Measurements from ENCODE around the gene E2F4. TPM values are rescaled to one million over a fixed set of nuclear protein-coding genes. Genes with fewer than 3 reads are reported as not detected.

E2F4 gene
- total RNA-seq, 2 donors from 2014 or later = 71.8 to 72.8 TPM

- H3K27me3 Mint-ChIP-seq (ENCODE audit: insufficient read depth) = peaks cover 23% of the 10 kb centered on the region
- H3K4me1 ChIP-seq (ENCODE audit: control insufficient read depth, insufficient read depth, low read length) = peaks cover 11% of the 10 kb centered on the region
- H3K27ac ChIP-seq (ENCODE audit: low read depth, low read length) = no peak overlapping the region
- WGBS, 2 experiments (ENCODE audit: insufficient coverage in 1 of 2, insufficient read length in 1 of 2) = 89 to 90% methylated on average over 4 of the region's 4 CpGs
- TF ChIP-seq, protein P1, sequence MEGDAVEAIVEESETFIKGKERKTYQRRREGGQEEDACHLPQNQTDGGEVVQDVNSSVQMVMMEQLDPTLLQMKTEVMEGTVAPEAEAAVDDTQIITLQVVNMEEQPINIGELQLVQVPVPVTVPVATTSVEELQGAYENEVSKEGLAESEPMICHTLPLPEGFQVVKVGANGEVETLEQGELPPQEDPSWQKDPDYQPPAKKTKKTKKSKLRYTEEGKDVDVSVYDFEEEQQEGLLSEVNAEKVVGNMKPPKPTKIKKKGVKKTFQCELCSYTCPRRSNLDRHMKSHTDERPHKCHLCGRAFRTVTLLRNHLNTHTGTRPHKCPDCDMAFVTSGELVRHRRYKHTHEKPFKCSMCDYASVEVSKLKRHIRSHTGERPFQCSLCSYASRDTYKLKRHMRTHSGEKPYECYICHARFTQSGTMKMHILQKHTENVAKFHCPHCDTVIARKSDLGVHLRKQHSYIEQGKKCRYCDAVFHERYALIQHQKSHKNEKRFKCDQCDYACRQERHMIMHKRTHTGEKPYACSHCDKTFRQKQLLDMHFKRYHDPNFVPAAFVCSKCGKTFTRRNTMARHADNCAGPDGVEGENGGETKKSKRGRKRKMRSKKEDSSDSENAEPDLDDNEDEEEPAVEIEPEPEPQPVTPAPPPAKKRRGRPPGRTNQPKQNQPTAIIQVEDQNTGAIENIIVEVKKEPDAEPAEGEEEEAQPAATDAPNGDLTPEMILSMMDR (conservative IDR thresholded peaks at IDR 0.05) = no peak
- H3K9me3 Mint-ChIP-seq = no peaks in the 10 kb centered on the region
- H3K27ac Mint-ChIP-seq = no peak overlapping the region
- H3K9me3 ChIP-seq (ENCODE audit: control insufficient read depth, low read length) = no peaks in the 10 kb centered on the region
- H3K4me1 Mint-ChIP-seq = peaks cover 20% of the 10 kb centered on the region
- peaks cover 3% of the 10 kb centered on the region for H3K36me3 ChIP-seq (ENCODE audit: control insufficient read depth, insufficient read depth, low read length)
- DNase-seq = no peak
- peaks cover 4% of the 10 kb centered on the region for H3K36me3 Mint-ChIP-seq (ENCODE audit: low read depth)
- H3K9ac ChIP-seq (ENCODE audit: extremely low read depth, low read length, poor library complexity, severe bottlenecking) = no peak overlapping the region
- no peak overlapping the region for H3K4me3 ChIP-seq (ENCODE audit: low read length)
- no peak overlapping the region for H3K4me3 Mint-ChIP-seq
- H3K27me3 ChIP-seq (ENCODE audit: control insufficient read depth, insufficient read depth, low read length, poor library complexity, severe bottlenecking) = peaks cover 21% of the 10 kb centered on the region
These were observed 3.6 kb upstream of the E2F4 start for GRCh38 chr16:67188323-67188722.

GRCh38 chr16:67188798-67189197 is 3.2 kb upstream of the E2F4 start:
- Histone ChIP-seq H3K9ac (ENCODE audit: extremely low read depth, low read length, poor library complexity, severe bottlenecking) (no peak overlapping the region), H3K9me3 (ENCODE audit: control insufficient read depth, low read length) (no peaks in the 10 kb centered on the region), H3K27ac (ENCODE audit: low read depth, low read length) (no peak overlapping the region), H3K4me3 (ENCODE audit: low read length) (no peak overlapping the region), H3K36me3 (ENCODE audit: control insufficient read depth, insufficient read depth, low read length) (peaks cover 8% of the 10 kb centered on the region), H3K27me3 (ENCODE audit: control insufficient read depth, insufficient read depth, low read length, poor library complexity, severe bottlenecking) (peaks cover 21% of the 10 kb centered on the region), H3K4me1 (ENCODE audit: control insufficient read depth, insufficient read depth, low read length) (peaks cover 12% of the 10 kb centered on the region)
- peaks cover 23% of the 10 kb centered on the region for H3K27me3 Mint-ChIP-seq (ENCODE audit: insufficient read depth)
- 88 to 91% methylated on average over 5 to 15 of the region's 15 CpGs for WGBS, 2 experiments (ENCODE audit: insufficient coverage in 1 of 2, insufficient read length in 1 of 2)
- H3K4me1 Mint-ChIP-seq = peaks cover 20% of the 10 kb centered on the region
- no peak overlapping the region for H3K4me3 Mint-ChIP-seq
- H3K36me3 Mint-ChIP-seq (ENCODE audit: low read depth) = peaks cover 9% of the 10 kb centered on the region
- no peaks in the 10 kb centered on the region for H3K9me3 Mint-ChIP-seq
- no peak for DNase-seq
- TF ChIP-seq, protein P1 (conservative IDR thresholded peaks at IDR 0.05) = no peak
- H3K27ac Mint-ChIP-seq = no peak overlapping the region

DNA sequence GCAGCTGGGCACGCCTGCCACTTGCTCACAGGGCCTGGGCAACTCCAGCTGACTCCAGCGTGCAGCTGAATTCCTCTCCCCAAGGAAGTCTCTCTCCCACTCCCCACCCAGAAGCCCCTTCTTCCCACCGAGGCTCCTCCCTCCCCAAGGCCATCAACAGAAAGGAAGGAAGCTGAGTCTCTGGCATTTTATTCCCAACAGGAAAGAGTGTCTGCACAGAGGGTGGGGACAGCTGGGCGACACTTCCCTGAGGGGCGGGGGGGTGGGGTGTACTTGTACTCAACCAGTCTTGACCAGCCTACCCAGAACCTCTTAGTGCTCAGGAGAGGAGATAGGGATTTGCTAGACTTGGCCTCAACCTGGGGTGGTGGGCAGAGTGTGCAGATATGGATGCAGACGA is 1.9 kb upstream of the E2F4 start, which contains the start of gene EXOC3L1:
Gene EXOC3L1, minus strand, starts transcription at position 96 of the 400 bp plus-strand sequence. CDS start 460 bp downstream, outside the sequence.
- Histone ChIP-seq H3K4me3 (ENCODE audit: low read length) (no peak within 1 kb of the TSS), H3K9ac (ENCODE audit: extremely low read depth, low read length, poor library complexity, severe bottlenecking) (no peak within 1 kb of the TSS), H3K9me3 (ENCODE audit: control insufficient read depth, low read length) (no peaks in the 10 kb centered on the region), H3K36me3 (ENCODE audit: control insufficient read depth, insufficient read depth, low read length) (peaks cover 20% of the 10 kb centered on the region), H3K4me1 (ENCODE audit: control insufficient read depth, insufficient read depth, low read length) (peaks cover 12% of the 10 kb centered on the region), H3K27ac (ENCODE audit: low read depth, low read length) (no peak within 1 kb of the TSS), H3K27me3 (ENCODE audit: control insufficient read depth, insufficient read depth, low read length, poor library complexity, severe bottlenecking) (peaks cover 11% of the 10 kb centered on the region)
- H3K4me1 Mint-ChIP-seq = peaks cover 18% of the 10 kb centered on the region
- peaks cover 20% of the 10 kb centered on the region for H3K36me3 Mint-ChIP-seq (ENCODE audit: low read depth)
- H3K27me3 Mint-ChIP-seq (ENCODE audit: insufficient read depth) = peaks cover 13% of the 10 kb centered on the region
- no peaks in the 10 kb centered on the region for H3K9me3 Mint-ChIP-seq
- H3K4me3 Mint-ChIP-seq = no peak within 1 kb of the TSS
- WGBS, 2 experiments (ENCODE audit: insufficient coverage in 1 of 2, insufficient read length in 1 of 2) = 65 to 77% methylated on average over 3 to 6 of the region's 6 CpGs
- no peak within 1 kb of the TSS for H3K27ac Mint-ChIP-seq
- no peak for DNase-seq
- TF ChIP-seq, protein P1 (conservative IDR thresholded peaks at IDR 0.05) = no peak

Data from endodermal cell (in vitro differentiated cells).